SHP77 treated with DMSO at 0.1 percent for 48 hours (cell line): Measurements from ENCODE around the gene PIM1.

ENCODE experiments used
- DNase-seq: peaks from one replicate; lab custom pipeline; 2025; lab: John Stamatoyannopoulos, UW

The PIM1 gene

DNA sequence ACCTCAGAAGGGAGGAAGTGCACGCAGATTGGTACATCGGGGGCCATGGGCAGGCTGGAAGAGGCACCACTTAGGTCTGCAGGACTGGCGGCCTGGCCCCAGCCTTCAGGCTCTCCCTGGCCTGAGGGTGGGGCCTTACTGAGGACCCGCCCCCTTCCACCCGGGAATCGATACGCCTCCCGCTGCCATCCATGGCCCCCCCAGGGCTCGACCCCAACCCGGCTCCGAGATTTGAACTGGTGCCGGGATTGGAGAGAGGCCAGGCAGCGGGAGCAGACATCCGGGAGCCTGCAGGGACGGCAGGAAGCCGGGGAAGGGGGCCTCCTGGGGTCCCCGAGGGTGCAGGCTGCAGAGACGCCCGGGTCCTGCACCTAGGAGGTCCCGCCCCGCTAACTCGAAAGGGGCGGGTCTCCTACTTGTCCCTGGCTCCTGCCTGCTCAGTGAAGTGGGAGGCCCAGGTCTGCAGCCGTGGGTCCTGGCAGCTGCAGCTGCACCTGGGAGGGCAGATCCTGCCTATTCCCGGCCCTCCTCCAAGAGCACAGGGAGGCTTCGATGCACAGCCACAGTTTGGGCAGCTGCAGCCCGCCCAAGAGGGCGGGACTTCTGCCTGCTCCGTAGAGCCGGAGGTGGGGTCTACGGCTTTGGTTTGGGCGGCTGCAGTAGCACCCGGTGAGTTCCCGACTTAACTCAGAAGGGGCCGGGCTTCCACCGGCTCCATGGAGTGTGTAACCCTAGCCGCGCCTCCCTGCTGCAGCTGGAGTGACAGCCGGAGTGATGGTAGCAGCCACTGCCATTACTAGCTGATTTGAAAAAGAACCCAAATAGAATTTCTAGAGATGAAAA, 52.4 kb downstream of the PIM1 start:
- peak; percentile 96 for DNase-seq

DNA sequence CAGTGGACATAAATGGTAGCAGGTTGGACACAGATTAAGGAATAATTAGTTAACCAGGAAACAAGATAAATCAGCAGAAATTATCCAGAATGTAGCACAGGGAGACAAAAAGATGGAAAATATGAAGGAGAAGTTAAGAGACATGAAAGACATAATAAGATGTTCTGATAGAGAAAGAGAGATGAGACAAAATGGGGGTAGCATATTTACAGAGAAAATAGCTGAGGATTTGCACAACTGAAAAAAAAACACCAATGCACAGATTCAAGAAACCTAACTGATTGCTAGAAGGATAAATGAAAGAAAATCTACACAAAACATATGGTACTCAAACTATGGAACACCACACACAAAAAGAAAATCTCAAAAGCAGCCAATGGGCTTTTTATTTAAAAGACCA, 53.0 kb downstream of the PIM1 start:
- DNase-seq, result no peak
